Measurements from ENCODE around the gene C22orf15.

C22orf15 gene

DNA sequence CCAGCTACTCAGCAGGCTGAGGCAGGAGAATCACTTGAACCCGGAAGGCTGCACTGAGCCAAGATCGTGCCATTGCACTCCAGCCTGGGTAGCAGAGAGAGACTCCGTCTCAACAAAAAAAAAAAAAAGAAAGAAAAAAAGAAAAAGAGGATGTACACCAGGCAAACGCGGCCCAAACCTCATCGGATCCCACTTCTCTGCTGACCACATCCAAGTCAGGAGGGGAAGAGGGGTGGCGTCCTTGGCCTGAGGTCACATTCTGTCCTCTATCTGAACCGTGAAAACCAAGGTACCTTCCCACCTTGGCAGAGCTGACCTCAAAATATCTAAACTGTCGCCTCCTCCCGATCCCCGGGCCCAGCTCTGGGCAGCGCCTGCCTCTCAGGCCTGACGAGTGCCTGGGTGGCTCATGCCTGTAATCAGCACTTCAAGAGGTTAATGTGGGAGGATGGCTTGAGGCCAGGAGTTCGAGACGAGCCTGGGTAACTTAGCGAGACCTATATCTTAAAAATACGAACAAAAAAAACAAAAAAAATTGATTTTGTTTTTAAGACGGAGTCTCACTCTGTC lies 46.9 kb upstream of the C22orf15 start:
- no peaks in the 10 kb centered on the region for H3K27me3 ChIP-seq (ENCODE audit: low read depth, low read length)
- no peaks in the 10 kb centered on the region for H3K9me3 ChIP-seq (ENCODE audit: insufficient read depth, low read length)
- H3K27ac ChIP-seq (ENCODE audit: low read length), result no peak overlapping the region
- no peak overlapping the region for H3K9ac ChIP-seq (ENCODE audit: low read length)
- peak overlapping the region; percentile 79 for H3K4me3 ChIP-seq (ENCODE audit: low read length)
- peaks cover 20% of the 10 kb centered on the region for H3K79me2 ChIP-seq (ENCODE audit: low read length)
- H3K4me2 ChIP-seq (ENCODE audit: low read length), result peak overlapping the region; percentile 79
- peaks cover 14% of the 10 kb centered on the region for H3K36me3 ChIP-seq (replicated peaks; ENCODE audit: low read depth, low read length)
- H2AFZ ChIP-seq (ENCODE audit: low read depth, low read length), result no peak overlapping the region
- no peaks in the 10 kb centered on the region for H4K20me1 ChIP-seq (ENCODE audit: insufficient read depth, low read length)
- peaks cover 11% of the 10 kb centered on the region for H3K4me1 ChIP-seq (ENCODE audit: low read length)
- TF ChIP-seq EZH2phosphoT487 (IDR thresholded peaks at IDR 0.05; ENCODE audit: low read depth), result no peak
- TF ChIP-seq, protein P1, sequence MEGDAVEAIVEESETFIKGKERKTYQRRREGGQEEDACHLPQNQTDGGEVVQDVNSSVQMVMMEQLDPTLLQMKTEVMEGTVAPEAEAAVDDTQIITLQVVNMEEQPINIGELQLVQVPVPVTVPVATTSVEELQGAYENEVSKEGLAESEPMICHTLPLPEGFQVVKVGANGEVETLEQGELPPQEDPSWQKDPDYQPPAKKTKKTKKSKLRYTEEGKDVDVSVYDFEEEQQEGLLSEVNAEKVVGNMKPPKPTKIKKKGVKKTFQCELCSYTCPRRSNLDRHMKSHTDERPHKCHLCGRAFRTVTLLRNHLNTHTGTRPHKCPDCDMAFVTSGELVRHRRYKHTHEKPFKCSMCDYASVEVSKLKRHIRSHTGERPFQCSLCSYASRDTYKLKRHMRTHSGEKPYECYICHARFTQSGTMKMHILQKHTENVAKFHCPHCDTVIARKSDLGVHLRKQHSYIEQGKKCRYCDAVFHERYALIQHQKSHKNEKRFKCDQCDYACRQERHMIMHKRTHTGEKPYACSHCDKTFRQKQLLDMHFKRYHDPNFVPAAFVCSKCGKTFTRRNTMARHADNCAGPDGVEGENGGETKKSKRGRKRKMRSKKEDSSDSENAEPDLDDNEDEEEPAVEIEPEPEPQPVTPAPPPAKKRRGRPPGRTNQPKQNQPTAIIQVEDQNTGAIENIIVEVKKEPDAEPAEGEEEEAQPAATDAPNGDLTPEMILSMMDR (IDR thresholded peaks at IDR 0.05; ENCODE audit: low read depth, low read length), result no peak

DNA sequence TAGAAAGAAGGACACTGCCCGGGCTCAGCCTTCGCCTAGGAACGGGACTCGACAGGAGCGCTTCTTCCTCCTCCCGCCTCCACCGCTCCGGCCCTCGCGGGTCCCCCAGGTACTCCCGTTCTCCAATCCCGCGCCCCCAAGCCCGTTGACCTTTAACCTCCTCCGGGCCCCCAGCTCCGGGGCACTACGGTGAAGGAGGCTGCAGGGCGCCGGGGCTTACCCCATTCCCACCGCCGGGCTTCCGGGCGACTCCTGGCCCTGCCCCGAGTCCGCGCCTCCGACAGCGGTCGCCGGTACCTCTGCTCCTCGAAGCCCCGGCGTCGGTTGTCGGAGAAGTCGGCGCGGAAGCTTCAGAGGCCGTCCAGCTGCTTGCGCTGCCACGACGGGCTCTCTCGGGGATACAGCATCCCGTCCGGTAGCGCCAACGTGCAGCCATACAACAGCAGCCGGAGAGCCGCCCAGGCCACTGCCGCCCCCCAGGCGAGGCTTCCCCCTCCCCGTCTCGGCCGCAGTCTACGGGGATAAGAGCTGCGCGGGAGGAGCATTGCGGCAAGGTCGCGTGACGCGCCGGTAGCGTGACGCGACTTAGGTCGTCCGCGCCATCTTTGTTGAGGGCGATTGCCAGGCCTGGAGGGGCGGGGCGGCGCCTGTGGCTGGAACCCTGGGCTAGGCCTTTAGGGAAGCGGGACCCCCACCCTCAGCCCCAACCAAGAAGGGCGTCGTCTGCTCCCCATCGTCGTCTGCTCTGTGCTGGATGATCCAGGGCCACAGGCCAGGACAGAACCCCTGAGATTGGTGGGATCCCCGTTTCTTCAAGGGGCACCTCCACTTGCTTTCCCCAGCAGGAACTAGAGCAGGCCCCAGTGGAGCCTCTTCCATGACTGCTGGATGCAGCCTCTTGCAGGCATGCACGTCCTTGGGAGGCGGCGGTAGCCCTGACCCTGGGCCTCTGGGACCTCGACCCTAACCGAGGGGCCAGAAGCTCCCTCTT lies 45.7 kb upstream of the C22orf15 start:
- Histone ChIP-seq H3K4me2 (ENCODE audit: low read length) (peak overlapping the region; percentile 79), H3K27ac (ENCODE audit: low read length) (peak overlapping the region; percentile 30), H3K27me3 (ENCODE audit: low read depth, low read length) (no peaks in the 10 kb centered on the region), H2AFZ (ENCODE audit: low read depth, low read length) (peak overlapping the region; percentile 95), H3K79me2 (ENCODE audit: low read length) (peaks cover 20% of the 10 kb centered on the region), H3K4me3 (ENCODE audit: low read length) (peak overlapping the region; percentile 79), H3K9ac (ENCODE audit: low read length) (peak overlapping the region; percentile 74), H3K4me1 (ENCODE audit: low read length) (peaks cover 11% of the 10 kb centered on the region), H3K9me3 (ENCODE audit: insufficient read depth, low read length) (no peaks in the 10 kb centered on the region), H4K20me1 (ENCODE audit: insufficient read depth, low read length) (no peaks in the 10 kb centered on the region), H3K36me3 (replicated peaks; ENCODE audit: low read depth, low read length) (peaks cover 11% of the 10 kb centered on the region)
- TF ChIP-seq, protein P1 (IDR thresholded peaks at IDR 0.05; ENCODE audit: low read depth, low read length), result no peak
- no peak for TF ChIP-seq EZH2phosphoT487 (IDR thresholded peaks at IDR 0.05; ENCODE audit: low read depth)

DNA sequence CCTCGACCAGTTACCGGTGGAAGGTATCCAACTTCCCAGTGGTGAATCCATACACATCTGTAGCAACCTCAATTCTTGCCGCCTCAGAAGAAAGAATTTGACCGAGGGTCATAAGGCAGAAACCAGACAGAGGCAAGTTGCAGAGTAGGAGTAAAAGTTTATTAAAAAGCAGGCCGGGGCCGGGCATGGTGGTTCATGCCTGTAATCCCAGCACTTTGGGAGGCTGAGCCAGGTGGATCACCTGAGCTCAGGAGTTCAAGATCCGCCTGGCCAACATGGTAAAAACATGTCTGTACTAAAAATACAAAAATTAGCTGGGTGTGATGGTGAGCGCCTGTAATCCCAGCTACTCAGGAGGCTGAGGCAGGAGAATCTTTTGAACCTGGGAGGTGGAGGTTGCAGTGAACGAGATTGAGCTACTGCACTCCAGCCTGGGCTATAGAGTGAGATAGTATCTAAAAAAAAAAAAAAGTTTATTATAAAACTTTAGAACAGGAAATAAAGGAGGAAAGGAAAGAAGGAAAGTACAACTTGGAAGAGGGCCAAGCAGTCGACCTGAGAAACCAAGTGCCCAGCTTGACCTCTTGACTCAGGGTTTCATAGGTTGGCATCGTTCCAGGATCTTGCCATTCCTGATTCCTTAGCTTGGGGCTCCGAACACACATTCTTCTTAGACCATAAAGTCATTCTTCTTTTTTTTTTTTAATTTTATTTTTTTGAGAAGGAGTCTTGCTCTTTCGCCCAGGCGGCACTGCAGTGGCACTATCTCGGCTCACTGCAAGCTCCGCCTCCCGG lies 44.2 kb upstream of the C22orf15 start:
- Histone ChIP-seq H3K4me3 (ENCODE audit: low read length) (no peak overlapping the region), H3K27ac (ENCODE audit: low read length) (no peak overlapping the region), H3K36me3 (replicated peaks; ENCODE audit: low read depth, low read length) (peaks cover 11% of the 10 kb centered on the region), H3K9me3 (ENCODE audit: insufficient read depth, low read length) (no peaks in the 10 kb centered on the region), H3K27me3 (ENCODE audit: low read depth, low read length) (no peaks in the 10 kb centered on the region), H4K20me1 (ENCODE audit: insufficient read depth, low read length) (no peaks in the 10 kb centered on the region), H3K9ac (ENCODE audit: low read length) (no peak overlapping the region), H3K4me1 (ENCODE audit: low read length) (peaks cover 11% of the 10 kb centered on the region), H2AFZ (ENCODE audit: low read depth, low read length) (no peak overlapping the region), H3K79me2 (ENCODE audit: low read length) (peaks cover 20% of the 10 kb centered on the region), H3K4me2 (ENCODE audit: low read length) (no peak overlapping the region)
- TF ChIP-seq, protein P1 (IDR thresholded peaks at IDR 0.05; ENCODE audit: low read depth, low read length), result no peak
- no peak for TF ChIP-seq EZH2phosphoT487 (IDR thresholded peaks at IDR 0.05; ENCODE audit: low read depth)

Data from OCI-LY3 (cell line).